GM12878 (cell line): ENCODE results near the gene PLPP2. TPM values are rescaled to one million over a fixed set of nuclear protein-coding genes. Genes with fewer than 3 reads are reported as not detected.

Experiments used
- ATAC-seq: fragments of 200-7000 bp; cut with Tn5 transposase; 3 replicates; pipeline ENCODE4 v1.9.1; 2020; ENCODE audit warnings: mild to moderate bottlenecking, moderate library complexity
- BruUV-seq: library from RNA; stranded (reverse); fragments of 400-500 nt; replicated peaks from 2 replicates; lab custom pipeline; 2021; lab: Mats Ljungman, UMichigan
- CTCF ChIA-PET: fragments of 300-600 bp; sonication (Branson Sonifier 250); formaldehyde crosslinking; extraction: SDS; loops from one replicate; lab custom pipeline; 2021; ENCODE audit warnings: inconsistent platforms; lab: Yijun Ruan, JAX
- POLR2A ChIA-PET: fragments of 350-600 bp; formaldehyde crosslinking; extraction: SDS; loops from one replicate; lab custom pipeline; 2021; ENCODE audit warnings: inconsistent platforms; lab: Charles Lee
- RAD21 ChIA-PET: fragments of 300-600 bp; sonication (Branson Sonifier 250); formaldehyde crosslinking; loops from one replicate; lab custom pipeline; 2023; ENCODE audit warnings: antibody characterized with exemption; ENCODE audit not compliant: unreplicated experiment; lab: Charles Lee
- SMC1A ChIA-PET: fragments of 300-600 bp; sonication (Branson Sonifier 250); formaldehyde crosslinking; loops from one replicate; lab custom pipeline; 2023; ENCODE audit not compliant: unreplicated experiment, uncharacterized antibody; lab: Charles Lee
- DNase-seq: peaks from one replicate; pipeline ENCODE4 v3.0.0-alpha.2; 2011; ENCODE audit warnings: low read depth, low spot score
- FAIRE-seq: peaks from 3 replicates; lab custom pipeline; 2011; peaks lifted over from hg19 to GRCh38; lab: Jason Lieb, UNC
- H2AFZ ChIP-seq: 2 replicates; pipeline ENCODE4 v1.6.0; 2011; ENCODE audit warnings: low read depth, low read length, control low read depth; ENCODE audit not compliant: control insufficient read depth
- H3K27ac ChIP-seq: 2 replicates; pipeline ENCODE4 v1.5.1; 2011; ENCODE audit warnings: control low read depth; ENCODE audit not compliant: control insufficient read depth, insufficient read depth
- H3K27me3 ChIP-seq, 2 experiments: replicated peaks in 1 of 2; 2 replicates each; pipeline versions ENCODE4 v1.6.0 to v1.6.1; 2011; ENCODE audit warnings: low read length in 1 of 2; ENCODE audit not compliant: control insufficient read depth in 2 of 2, insufficient read depth in 2 of 2
- H3K36me3 ChIP-seq, 2 experiments: 2 replicates each; pipeline ENCODE4 v1.5.1; 2011; ENCODE audit warnings: low read length in 1 of 2; ENCODE audit not compliant: control insufficient read depth in 2 of 2, insufficient read depth in 2 of 2
- H3K4me1 ChIP-seq: 2 replicates; pipeline ENCODE4 v1.6.1; 2011; ENCODE audit warnings: mild to moderate bottlenecking, low read length, moderate library complexity, mixed read lengths; ENCODE audit not compliant: control insufficient read depth, insufficient read depth
- H3K4me2 ChIP-seq: 2 replicates; pipeline ENCODE4 v1.6.0; 2011; ENCODE audit warnings: control low read depth; ENCODE audit not compliant: control insufficient read depth, insufficient read depth
- H3K4me3 ChIP-seq: fragments of 200-600 bp; sonication (generic); 2 replicates; pipeline ENCODE4 v1.5.1; 2016
- H3K79me2 ChIP-seq: 2 replicates; pipeline ENCODE4 v1.6.0; 2011; ENCODE audit warnings: low read length; ENCODE audit not compliant: control insufficient read depth, insufficient read depth
- H3K9ac ChIP-seq: 2 replicates; pipeline ENCODE4 v1.8.0; 2011; ENCODE audit warnings: low read length, control low read depth, mixed read lengths; ENCODE audit not compliant: control insufficient read depth, insufficient read depth
- H3K9me3 ChIP-seq: replicated peaks from 3 replicates; pipeline ENCODE4 v1.5.1; 2011; ENCODE audit warnings: mild to moderate bottlenecking, low read length; ENCODE audit not compliant: control insufficient read depth, insufficient read depth
- H4K20me1 ChIP-seq: 2 replicates; pipeline ENCODE4 v1.6.0; 2011; ENCODE audit not compliant: control insufficient read depth, insufficient read depth
- ASH2L ChIP-seq: fragments of 300-600, 200-600 bp; sonication (generic); IDR thresholded peaks from 2 replicates; pipeline ENCODE4 v1.6.1; 2017; ENCODE audit warnings: low read depth, mild to moderate bottlenecking, borderline replicate concordance
- HDGF ChIP-seq: fragments of 450-650 bp; IDR thresholded peaks from 2 replicates; pipeline ENCODE4 v1.6.1; 2016; ENCODE audit warnings: antibody characterized with exemption
- RAD21 ChIP-seq: IDR thresholded peaks from 2 replicates; pipeline ENCODE4 v1.6.1; 2011; ENCODE audit warnings: mild to moderate bottlenecking, low read depth, low read length, moderate library complexity; ENCODE audit not compliant: insufficient read depth
- SRF ChIP-seq, 2 experiments: IDR thresholded peaks; 2 replicates each; pipeline ENCODE4 v1.6.1; 2011; ENCODE audit warnings: low read depth in 2 of 2, low read length in 2 of 2, mild to moderate bottlenecking in 1 of 2, moderate library complexity in 1 of 2
- ZBTB11 ChIP-seq: fragments of 450-650 bp; formaldehyde crosslinking; IDR thresholded peaks from 2 replicates; pipeline ENCODE4 v1.5.0; 2022; ENCODE audit warnings: mild to moderate bottlenecking, missing genetic modification characterization
- WGBS: methylation state at CpG from one replicate; pipeline ENCODE4 v1.1.6; 2016; ENCODE audit warnings: low lambda C conversion rate; ENCODE audit not compliant: insufficient replicate concordance, insufficient coverage; ENCODE audit errors: missing lambda C conversion rate; 5-methylcytosine and 5-hydroxymethylcytosine counted together
- in situ Hi-C: fragments of 300-500 bp; cut with MboI; formaldehyde crosslinking; loops from 9 replicates; pipeline ENCODE4 v1.14.3; 2018; ENCODE audit warnings: mixed read lengths
- intact Hi-C: fragments of 100-400 bp; cut with micrococcal nuclease; formaldehyde crosslinking; loops from one replicate; pipeline ENCODE4 v1.14.2; 2022; ENCODE audit not compliant: unreplicated experiment
- polyA plus RNA-seq, 11 experiments: library from polyadenylated mRNA; depleted of rRNA in 4 of 11; unstranded in 6 of 11; stranded (reverse) in 5 of 11; fragments of >200 nt; fragmentation: Nextera tagmentation in 4 of 11; fragmentation: Illumina TruSeq in 1 of 11; extraction: Ambion mirVana in 4 of 11; extraction: Trizol in 1 of 11; gene quantifications; 1 replicate in 1 of 11; 2 replicates in 10 of 11; pipeline versions ENCODE4 v1.2.1 to v1.2.3, GENCODE V29; 2011 to 2016; ENCODE audit warnings: inconsistent platforms in 2 of 11, missing spikeins in 2 of 11, low read depth in 1 of 11
- total RNA-seq, 4 experiments: library from RNA; depleted of rRNA in 3 of 4; stranded (reverse); fragments of >200 nt in 3 of 4; fragmentation: Illumina TruSeq in 1 of 4; extraction: Trizol in 1 of 4; gene quantifications; 2 replicates each; pipeline versions ENCODE4 v1.2.1 to v1.2.3, GENCODE V29; 2013 to 2021

Gene PLPP2
- total and polyA plus RNA-seq, 10 of the 15 experiments (the other 5 are each of a cell fraction or from before 2014, with no cell fraction given) = 0.04 to 0.62 (median 0.14) TPM; not detected in 7

DNA sequence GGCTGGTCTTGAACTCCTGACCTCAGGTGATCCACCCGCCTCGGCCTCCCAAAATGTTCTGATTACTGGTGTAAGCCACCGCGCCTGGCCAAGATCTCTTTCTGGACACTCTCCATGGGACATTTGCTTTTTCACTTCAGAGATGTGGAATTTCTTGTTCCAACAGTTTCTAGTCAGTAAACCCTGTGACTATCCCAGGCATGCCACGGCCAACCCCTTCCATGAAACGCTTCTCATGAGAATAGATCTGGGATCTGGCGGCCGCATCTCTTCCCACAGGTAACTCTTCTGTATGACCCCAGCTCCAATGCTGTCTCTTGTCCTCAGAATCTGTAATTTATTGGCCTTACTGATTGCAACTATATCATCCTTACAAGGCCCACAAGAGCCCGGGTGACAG is 16.2 kb downstream of the PLPP2 start (continued):
- TF ChIP-seq RAD21 = no peak
- no peak for TF ChIP-seq ZBTB11 (CRISPR knock-in tag)
- TF ChIP-seq, all 136 proteins: peak for 0

DNA sequence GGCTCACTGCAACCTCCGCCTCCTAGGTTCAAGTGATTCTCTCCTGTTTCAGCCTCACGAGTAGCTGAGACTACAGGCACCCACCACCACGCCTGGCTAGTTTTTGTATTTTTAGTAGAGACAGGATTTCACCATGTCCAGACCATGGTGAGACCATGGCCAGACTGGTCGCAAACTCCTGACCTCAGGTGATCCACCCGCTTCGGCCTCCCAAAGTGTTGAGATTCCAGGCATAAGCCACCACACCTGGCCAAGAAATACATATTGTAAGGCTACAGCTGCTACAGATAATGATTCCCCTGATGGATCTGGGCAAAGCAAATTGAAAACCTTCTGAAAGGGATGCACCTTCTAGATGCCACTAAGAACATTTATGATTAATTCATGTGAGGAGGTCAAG is 17.8 kb downstream of the PLPP2 start:
- Histone ChIP-seq H3K9ac (no peak overlapping the region), H2AFZ (no peak overlapping the region), H3K79me2 (no peaks in the 10 kb centered on the region), H3K4me2 (no peak overlapping the region), H4K20me1 (no peaks in the 10 kb centered on the region), H3K36me3 (no peaks in the 10 kb centered on the region), H3K27ac (no peak overlapping the region), H3K4me1 (no peaks in the 10 kb centered on the region), H3K27me3 (no peaks in the 10 kb centered on the region), H3K9me3 (no peaks in the 10 kb centered on the region), H3K4me3 (no peak overlapping the region)
- BruUV-seq = no TSS peak
- TF ChIP-seq HDGF = no peak
- TF ChIP-seq SRF (IDR thresholded peaks at IDR 0.05; ENCODE audit: low read depth in 2 of 2, low read length in 2 of 2) = no peak
- TF ChIP-seq ASH2L = no peak
- ChIA-PET POLR2A (no interaction called here), RAD21 (no interaction called here), SMC1A (no interaction called here), CTCF (no interaction called here)
- WGBS = 44% methylated on average over 6 of the region's 6 CpGs
- in situ Hi-C loops (no loop called here), intact Hi-C loops (no loop called here)
- DNase-seq (no peak), FAIRE-seq (no peak), ATAC-seq (no peak)
